ENCODE data around the gene FAM110A.

Gene FAM110A

GRCh38 chr20:824490-824889 lies 9.0 kb upstream of the FAM110A start:
- peak; percentile 18 for DNase-seq

GRCh38 chr20:824916-825315 lies 8.6 kb upstream of the FAM110A start:
- DNase-seq, result peak; percentile 23

GRCh38 chr20:825710-826421 lies 7.6 kb upstream of the FAM110A start:
- peak; percentile 30 for DNase-seq

- DNase-seq, result peak; percentile 38
Observed at GRCh38 chr20:826695-827323, 6.7 kb upstream of the FAM110A start.

- peak; percentile 6 for DNase-seq
Observed at GRCh38 chr20:827981-828380, 5.5 kb upstream of the FAM110A start.

- peak; percentile 29 for DNase-seq
Observed at GRCh38 chr20:828987-829386, 4.5 kb upstream of the FAM110A start.

- DNase-seq, result no peak
Observed at GRCh38 chr20:829551-829950, 4.0 kb upstream of the FAM110A start.

- DNase-seq, result no peak
Observed at GRCh38 chr20:830011-830521, 3.4 kb upstream of the FAM110A start.

GRCh38 chr20:831251-831650 lies 2.3 kb upstream of the FAM110A start:
- DNase-seq, result no peak

GRCh38 chr20:831956-832355 lies 1.6 kb upstream of the FAM110A start:
- no peak for DNase-seq

GRCh38 chr20:833121-833449 lies 430 bp upstream of the FAM110A start:
- no peak for DNase-seq

GRCh38 chr20:834151-834746 lies 734 bp downstream of the FAM110A start:
- no peak for DNase-seq

- DNase-seq, result no peak
Observed at GRCh38 chr20:835608-836045, 2.1 kb downstream of the FAM110A start.

- DNase-seq, result no peak
Observed at GRCh38 chr20:836190-836589, 2.7 kb downstream of the FAM110A start.

- no peak for DNase-seq
Observed at GRCh38 chr20:839015-839414, 5.5 kb downstream of the FAM110A start.

GRCh38 chr20:839626-840025 lies 6.1 kb downstream of the FAM110A start:
- no peak for DNase-seq

GRCh38 chr20:840503-840857 lies 7.0 kb downstream of the FAM110A start:
- no peak for DNase-seq

- peak; percentile 69 for DNase-seq
Observed at GRCh38 chr20:840858-841567, 7.5 kb downstream of the FAM110A start.

- DNase-seq, result no peak
Observed at GRCh38 chr20:841568-842546, 8.3 kb downstream of the FAM110A start.

GRCh38 chr20:842547-842940 lies 9.0 kb downstream of the FAM110A start:
- no peak for DNase-seq

- DNase-seq, result no peak
Observed at GRCh38 chr20:843912-844311, 10.4 kb downstream of the FAM110A start.

- peak; percentile 84 for DNase-seq
Observed at GRCh38 chr20:844473-845225, 11.1 kb downstream of the FAM110A start.
